Measurements from ENCODE around the gene PRR19. TPM values are rescaled to one million over a fixed set of nuclear protein-coding genes. Genes with fewer than 3 reads are reported as not detected.

PRR19 gene
- polyA plus RNA-seq, 3 donors from 2014 or later = 0.16 TPM; not detected in 2

DNA sequence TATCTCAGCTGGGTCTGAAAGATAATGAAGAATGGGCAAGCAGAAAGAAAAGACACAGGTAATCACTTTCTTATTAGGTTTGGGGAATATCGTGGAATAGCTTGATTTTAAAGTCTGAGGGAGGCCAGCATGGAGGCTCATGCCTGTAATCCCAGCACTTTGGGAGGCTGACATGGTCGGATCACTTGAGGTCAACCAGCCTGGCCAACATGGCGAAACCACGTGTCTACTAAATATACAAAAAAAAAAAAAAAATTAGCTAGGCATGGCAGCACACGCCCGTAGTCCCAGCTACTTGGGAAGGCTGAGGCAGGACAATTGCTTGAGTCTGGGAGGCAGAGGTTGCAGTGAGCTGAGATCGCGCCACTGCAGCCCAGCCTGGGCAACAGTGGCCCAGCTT lies 1.9 kb downstream of the PRR19 start:
- Mint-ChIP-seq H3K27me3 (ENCODE audit: low read depth in 3 of 3) (peaks cover 2 to 11% (median 3%) of the 10 kb centered on the region in 3 donors), H3K4me1 (peaks cover 19 to 24% of the 10 kb centered on the region in 2 donors), H3K9me3 (no peaks in the 10 kb centered on the region), H3K36me3 (peaks cover 0 to 3% (median 0%) of the 10 kb centered on the region in 3 donors), H3K27ac (peak overlapping the region in 1 of 6 donors; percentile 75), H3K4me3 (peak overlapping the region in 2 of 5 donors; percentile 47 to 90)
- DNase-seq = no peak

- Mint-ChIP-seq H3K27ac (no peak overlapping the region), H3K27me3 (ENCODE audit: low read depth in 3 of 3) (peaks cover 2 to 11% (median 8%) of the 10 kb centered on the region in 3 donors), H3K36me3 (peaks cover 0 to 3% (median 0%) of the 10 kb centered on the region in 3 donors), H3K4me1 (peaks cover 19% of the 10 kb centered on the region in 2 donors), H3K9me3 (no peaks in the 10 kb centered on the region), H3K4me3 (no peak overlapping the region)
- DNase-seq = no peak
These were observed 4.7 kb downstream of the PRR19 start for GRCh38 chr19:42306646-42307045.

DNA sequence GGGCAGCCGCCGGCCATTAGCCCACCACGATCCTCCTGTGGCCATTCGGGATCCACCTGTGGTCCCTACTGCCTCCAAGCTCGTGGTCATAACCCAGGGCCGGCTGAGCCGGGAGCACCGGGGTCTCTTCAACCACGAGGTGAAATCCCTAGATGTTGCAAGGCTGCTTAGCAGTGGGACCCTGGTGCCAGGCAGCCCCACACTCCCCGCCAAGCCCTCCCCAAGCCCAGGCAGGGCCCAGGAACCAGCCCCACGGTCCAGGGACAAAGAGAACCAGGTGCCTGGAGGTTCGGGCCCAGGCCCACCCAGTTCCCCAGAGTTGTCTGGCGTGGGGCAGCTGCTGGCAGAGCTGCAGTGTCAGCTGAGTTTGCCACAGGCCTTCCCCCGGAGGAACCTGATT lies 7.8 kb downstream of the PRR19 start:
- H3K27me3 Mint-ChIP-seq (ENCODE audit: low read depth in 3 of 3) = peaks cover 9 to 18% (median 11%) of the 10 kb centered on the region in 3 donors
- no peak overlapping the region for H3K27ac Mint-ChIP-seq
- DNase-seq = no peak
- peaks cover 0 to 3% (median 0%) of the 10 kb centered on the region in 3 donors for H3K36me3 Mint-ChIP-seq
- no peaks in the 10 kb centered on the region for H3K9me3 Mint-ChIP-seq
- H3K4me3 Mint-ChIP-seq = no peak overlapping the region
- peaks cover 19 to 20% of the 10 kb centered on the region in 2 donors for H3K4me1 Mint-ChIP-seq

- Mint-ChIP-seq H3K27me3 (ENCODE audit: low read depth in 3 of 3) (peaks cover 10 to 18% (median 15%) of the 10 kb centered on the region in 3 donors), H3K27ac (no peak overlapping the region), H3K4me1 (peaks cover 23% of the 10 kb centered on the region in 2 donors), H3K4me3 (no peak overlapping the region), H3K9me3 (no peaks in the 10 kb centered on the region), H3K36me3 (peaks cover 0 to 3% (median 0%) of the 10 kb centered on the region in 3 donors)
- DNase-seq = no peak
These were observed 9.7 kb downstream of the PRR19 start for GRCh38 chr19:42311657-42312056.

DNA sequence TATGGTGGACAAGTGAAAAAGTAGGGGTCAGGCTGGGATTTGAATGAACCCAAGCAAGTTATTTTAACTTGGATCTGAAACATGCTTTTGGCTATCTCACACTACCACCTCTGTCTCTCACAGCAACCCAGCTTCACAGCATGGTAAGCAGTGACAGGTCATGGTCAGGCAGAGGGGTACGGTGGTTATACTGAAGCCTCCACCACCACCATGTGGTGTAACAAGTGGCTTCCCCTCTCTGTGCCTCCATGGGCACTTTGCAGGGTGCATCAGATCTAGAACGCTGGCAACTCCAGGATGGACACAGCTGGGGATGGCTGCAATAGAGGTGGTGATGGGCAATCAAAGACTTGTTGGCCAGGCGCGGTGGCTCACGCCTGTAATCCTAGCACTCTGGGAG lies 10.4 kb downstream of the PRR19 start:
- DNase-seq = peak in 1 of 3 donors; percentile 34
- Mint-ChIP-seq H3K4me3 (peak overlapping the region; percentile 54 to 73 (median 68)), H3K27me3 (ENCODE audit: low read depth in 3 of 3) (peaks cover 10 to 18% (median 15%) of the 10 kb centered on the region in 3 donors), H3K4me1 (peaks cover 30% of the 10 kb centered on the region in 2 donors), H3K9me3 (no peaks in the 10 kb centered on the region), H3K36me3 (peaks cover 0 to 3% (median 0%) of the 10 kb centered on the region in 3 donors), H3K27ac (no peak overlapping the region)

DNA sequence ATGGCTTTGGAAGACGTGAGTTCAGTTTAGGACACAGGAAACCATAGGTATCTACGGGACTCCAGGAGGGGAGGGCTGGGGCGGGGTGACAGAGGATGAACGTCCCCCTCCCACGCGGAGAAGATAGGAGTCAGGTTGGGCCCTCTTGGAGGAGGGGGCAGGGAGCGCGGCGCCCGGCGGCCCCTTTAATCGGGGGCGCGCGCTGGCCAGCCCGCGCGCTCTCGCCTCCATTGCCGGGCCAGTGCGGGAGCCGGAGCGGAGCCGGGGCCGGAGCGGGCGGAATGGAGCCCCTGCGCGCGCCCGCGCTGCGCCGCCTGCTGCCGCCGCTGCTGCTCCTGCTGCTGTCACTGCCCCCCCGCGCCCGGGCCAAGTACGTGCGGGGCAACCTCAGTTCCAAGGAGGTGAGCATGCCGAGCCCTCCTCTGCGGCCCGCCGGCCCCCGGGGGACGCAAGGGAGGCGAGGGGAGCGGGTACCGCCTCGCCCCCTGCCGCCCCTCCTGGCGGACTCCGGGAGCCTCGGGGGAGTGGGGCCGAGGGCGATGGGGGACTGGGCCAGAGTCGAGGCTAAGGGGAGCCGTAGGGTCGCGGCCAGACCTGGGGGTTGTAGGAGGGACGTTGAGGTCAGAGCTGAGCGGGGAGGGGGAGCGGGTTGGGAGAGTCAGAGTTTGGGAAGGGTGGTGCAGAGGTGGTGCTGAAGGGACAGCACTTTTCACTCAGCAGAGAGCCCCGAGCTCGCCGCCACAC lies 11.3 kb downstream of the PRR19 start, which contains the start of gene TMEM145:
Gene TMEM145 (plus strand): TSS at position 214 of the 744 bp plus-strand sequence. CDS start 68 bp downstream, at position 282.
- H3K27ac Mint-ChIP-seq = no peak within 1 kb of the TSS
- H3K36me3 Mint-ChIP-seq = no peaks in the 10 kb centered on the region
- peaks cover 32% of the 10 kb centered on the region in 2 donors for H3K4me1 Mint-ChIP-seq
- H3K27me3 Mint-ChIP-seq (ENCODE audit: low read depth in 3 of 3) = peaks cover 10 to 18% (median 15%) of the 10 kb centered on the region in 3 donors
- peak within 1 kb of the TSS; percentile 54 to 73 (median 68) for H3K4me3 Mint-ChIP-seq
- H3K9me3 Mint-ChIP-seq = no peaks in the 10 kb centered on the region
- peak in 2 of 3 donors; percentile 28 to 38 for DNase-seq

GRCh38 chr19:42313840-42314755 lies 12.2 kb downstream of the PRR19 start:
- Mint-ChIP-seq H3K4me3 (peak overlapping the region in 4 of 5 donors; percentile 33 to 58 (median 46)), H3K9me3 (no peaks in the 10 kb centered on the region), H3K27me3 (ENCODE audit: low read depth in 3 of 3) (peaks cover 8 to 18% (median 15%) of the 10 kb centered on the region in 3 donors)

DNA sequence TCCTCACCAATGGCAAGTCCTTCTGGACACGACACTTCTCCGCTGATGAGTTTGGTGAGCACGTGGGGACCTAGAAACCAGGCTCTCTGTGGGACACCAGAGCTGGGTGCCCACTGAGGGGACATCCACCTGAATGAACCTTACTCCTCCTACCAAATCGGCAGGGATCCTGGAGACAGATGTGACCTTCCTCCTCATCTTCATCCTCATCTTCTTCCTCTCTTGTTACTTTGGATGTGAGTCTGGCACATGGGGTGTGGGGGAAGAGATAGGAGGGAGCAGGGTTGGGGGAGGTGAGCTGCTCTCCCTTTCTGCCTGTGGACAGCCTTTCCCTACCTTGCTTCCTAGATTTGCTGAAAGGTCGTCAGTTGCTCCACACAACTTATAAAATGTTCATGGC lies 13.1 kb downstream of the PRR19 start:
- peak overlapping the region in 1 of 5 donors; percentile 22 for H3K4me3 Mint-ChIP-seq
- peaks cover 32% of the 10 kb centered on the region in 2 donors for H3K4me1 Mint-ChIP-seq
- no peak overlapping the region for H3K27ac Mint-ChIP-seq
- H3K27me3 Mint-ChIP-seq (ENCODE audit: low read depth in 3 of 3) = peaks cover 8 to 18% (median 15%) of the 10 kb centered on the region in 3 donors
- no peaks in the 10 kb centered on the region for H3K9me3 Mint-ChIP-seq
- H3K36me3 Mint-ChIP-seq = no peaks in the 10 kb centered on the region
- DNase-seq = no peak

More at GRCh38 chr19:42313840-42314755, 12.2 kb downstream of the PRR19 start:
- Mint-ChIP-seq H3K36me3 (no peaks in the 10 kb centered on the region), H3K27ac (no peak overlapping the region), H3K4me1 (peaks cover 32% of the 10 kb centered on the region in 2 donors)
- DNase-seq = no peak

GRCh38 chr19:42316223-42317211 lies 14.6 kb downstream of the PRR19 start:
- H3K27ac Mint-ChIP-seq = peak overlapping the region in 5 of 6 donors; percentile 18 to 77 (median 56)
- H3K4me1 Mint-ChIP-seq = peaks cover 32% of the 10 kb centered on the region in 2 donors
- H3K9me3 Mint-ChIP-seq = no peaks in the 10 kb centered on the region
- H3K4me3 Mint-ChIP-seq = peak overlapping the region; percentile 46 to 87 (median 70)
- no peaks in the 10 kb centered on the region for H3K36me3 Mint-ChIP-seq
- DNase-seq = peak in 2 of 3 donors; percentile 29 to 30
- H3K27me3 Mint-ChIP-seq (ENCODE audit: low read depth in 3 of 3) = peaks cover 8 to 15% (median 15%) of the 10 kb centered on the region in 3 donors

DNA sequence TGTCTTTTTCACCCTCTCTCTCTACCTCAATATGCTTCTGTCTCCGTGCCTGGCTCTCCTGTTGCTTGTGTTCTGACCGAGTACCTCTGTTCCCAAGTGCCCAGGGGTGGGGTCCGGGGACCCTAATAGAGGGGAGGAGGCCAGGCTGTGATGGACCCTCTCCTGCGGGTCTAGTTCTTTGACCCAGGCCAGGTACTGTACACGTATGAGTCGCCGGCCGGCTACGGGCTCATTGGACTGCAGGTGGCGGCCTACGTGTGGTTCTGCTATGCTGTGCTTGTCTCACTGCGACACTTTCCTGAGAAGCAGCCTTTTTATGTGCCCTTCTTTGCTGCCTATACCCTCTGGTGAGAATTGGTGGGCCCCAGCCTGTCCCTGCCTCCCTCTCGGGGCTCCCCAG lies 15.6 kb downstream of the PRR19 start:
- Mint-ChIP-seq H3K4me3 (peak overlapping the region in 1 of 5 donors; percentile 73), H3K27ac (no peak overlapping the region), H3K9me3 (no peaks in the 10 kb centered on the region), H3K36me3 (no peaks in the 10 kb centered on the region), H3K4me1 (peaks cover 23 to 25% of the 10 kb centered on the region in 2 donors), H3K27me3 (ENCODE audit: low read depth in 3 of 3) (peaks cover 9 to 11% (median 10%) of the 10 kb centered on the region in 3 donors)
- DNase-seq = no peak

DNA sequence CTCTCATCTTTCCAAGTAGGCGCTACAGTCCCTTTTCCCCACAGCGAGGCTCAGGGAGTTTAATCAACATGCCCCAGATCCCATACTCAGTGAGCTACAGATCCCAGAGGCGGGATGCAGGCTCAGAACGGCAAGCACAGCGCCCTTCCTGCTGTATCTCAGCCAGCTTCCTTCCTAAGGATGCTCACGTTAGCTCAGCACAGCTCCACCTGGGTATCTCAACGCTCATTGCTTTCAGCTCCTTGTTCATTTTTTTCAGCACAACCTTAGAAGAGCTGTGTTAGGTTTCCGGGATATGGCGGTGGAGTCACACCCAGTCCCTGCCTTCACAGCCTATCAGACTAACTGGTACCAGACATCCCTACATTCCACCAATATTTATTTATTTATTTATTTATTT lies 20.4 kb downstream of the PRR19 start:
- no peaks in the 10 kb centered on the region for H3K9me3 Mint-ChIP-seq
- H3K27me3 Mint-ChIP-seq (ENCODE audit: low read depth in 3 of 3) = peaks cover 7 to 11% (median 7%) of the 10 kb centered on the region in 3 donors
- no peak overlapping the region for H3K27ac Mint-ChIP-seq
- DNase-seq = no peak
- peak overlapping the region in 2 of 5 donors; percentile 20 to 51 for H3K4me3 Mint-ChIP-seq
- H3K36me3 Mint-ChIP-seq = peaks cover 3 to 5% (median 4%) of the 10 kb centered on the region in 3 donors
- H3K4me1 Mint-ChIP-seq = peaks cover 21 to 26% of the 10 kb centered on the region in 2 donors

- no peaks in the 10 kb centered on the region for H3K9me3 Mint-ChIP-seq
- no peak for DNase-seq
- peak overlapping the region; percentile 41 to 77 (median 70) for H3K4me3 Mint-ChIP-seq
- H3K27me3 Mint-ChIP-seq (ENCODE audit: low read depth in 3 of 3) = peaks cover 7 to 11% (median 7%) of the 10 kb centered on the region in 3 donors
- H3K27ac Mint-ChIP-seq = no peak overlapping the region
- peaks cover 25 to 28% of the 10 kb centered on the region in 2 donors for H3K4me1 Mint-ChIP-seq
- peaks cover 3 to 5% (median 4%) of the 10 kb centered on the region in 3 donors for H3K36me3 Mint-ChIP-seq
These were observed 21.5 kb downstream of the PRR19 start for GRCh38 chr19:42323473-42323851.
